ENCODE data around the gene DLX4.

- TF ChIP-seq EZH2phosphoT487 (IDR thresholded peaks at IDR 0.05; ENCODE audit: borderline replicate concordance, low read length) (no peak), CTCF (conservative IDR thresholded peaks at IDR 0.05; ENCODE audit: low read depth, low read length) (no peak), EZH2 (IDR thresholded peaks at IDR 0.05; ENCODE audit: low read length, unreplicated experiment) (no peak)
Observed at GRCh38 chr17:49972486-49973270, 3.7 kb downstream of the DLX4 start.
